GM23338 (cell line): ENCODE data around the gene GPR153. TPM values are rescaled to one million over a fixed set of nuclear protein-coding genes. Genes with fewer than 3 reads are reported as not detected.

Experiments used
- ATAC-seq: fragments of 200-7000 bp; cut with Tn5 transposase; 3 replicates; pipeline ENCODE4 v1.9.1; 2020
- DNase-seq: peaks from one replicate; pipeline ENCODE4 v3.0.0-alpha.2; 2015; ENCODE audit warnings: low spot score
- H2AFZ ChIP-seq: fragments of 200-600 bp; sonication (generic); 2 replicates; pipeline ENCODE4 v1.8.0; 2016; ENCODE audit warnings: antibody characterized with exemption, mild to moderate bottlenecking, moderate library complexity
- H3F3A ChIP-seq: fragments of 200-600 bp; sonication (generic); replicated peaks from 2 replicates; pipeline ENCODE4 v1.8.0; 2017; ENCODE audit warnings: antibody characterized with exemption, mixed run types, low read depth
- H3K27ac ChIP-seq: fragments of 200-600 bp; sonication (generic); 2 replicates; pipeline ENCODE4 v1.6.1; 2016; ENCODE audit warnings: low read depth
- H3K27me3 ChIP-seq: fragments of 200-600 bp; sonication (generic); 2 replicates; pipeline ENCODE4 v1.8.0; 2016; ENCODE audit warnings: mild to moderate bottlenecking, mixed run types, moderate library complexity; ENCODE audit not compliant: insufficient read depth
- H3K36me3 ChIP-seq: fragments of 200-600 bp; sonication (generic); 2 replicates; pipeline ENCODE4 v1.8.0; 2016; ENCODE audit warnings: mild to moderate bottlenecking; ENCODE audit not compliant: insufficient read depth
- H3K4me1 ChIP-seq: fragments of 200-600 bp; sonication (generic); 2 replicates; pipeline ENCODE4 v1.8.0; 2016; ENCODE audit warnings: mild to moderate bottlenecking, moderate library complexity; ENCODE audit not compliant: insufficient read depth
- H3K4me2 ChIP-seq: fragments of 200-600 bp; sonication (generic); 2 replicates; pipeline ENCODE4 v1.7.1; 2017; ENCODE audit warnings: mixed run types
- H3K4me3 ChIP-seq: fragments of 200-600 bp; sonication (generic); 2 replicates; pipeline ENCODE4 v1.6.1; 2016; ENCODE audit warnings: mixed run types
- H3K79me2 ChIP-seq: fragments of 200-600 bp; sonication (generic); replicated peaks from 2 replicates; pipeline ENCODE4 v1.8.0; 2017; ENCODE audit warnings: mild to moderate bottlenecking; ENCODE audit not compliant: insufficient read depth
- H3K9me2 ChIP-seq: fragments of 200-600 bp; sonication (generic); 2 replicates; pipeline ENCODE4 v1.8.0; 2017; ENCODE audit not compliant: insufficient read depth
- H4K20me1 ChIP-seq: fragments of 200-600 bp; sonication (generic); replicated peaks from 2 replicates; pipeline ENCODE4 v1.8.0; 2017; ENCODE audit warnings: mild to moderate bottlenecking; ENCODE audit not compliant: insufficient read depth
- H3K27ac Mint-ChIP-seq: 2 replicates; pipeline ENCODE4 v1.8.0; 2020; ENCODE audit warnings: inconsistent platforms, mild to moderate bottlenecking, moderate library complexity, mixed read lengths
- H3K27me3 Mint-ChIP-seq: 3 replicates; pipeline ENCODE4 v1.8.0; 2022; ENCODE audit warnings: low read depth, mild to moderate bottlenecking, moderate library complexity, mixed read lengths, inconsistent platforms; ENCODE audit not compliant: insufficient read depth, poor library complexity
- H3K36me3 Mint-ChIP-seq: 3 replicates; pipeline ENCODE4 v1.8.0; 2021; ENCODE audit warnings: low read depth, mild to moderate bottlenecking, inconsistent platforms, moderate library complexity, mixed read lengths
- H3K4me1 Mint-ChIP-seq: 3 replicates; pipeline ENCODE4 v1.8.0; 2020; ENCODE audit warnings: mild to moderate bottlenecking, inconsistent platforms, mixed read lengths
- H3K4me3 Mint-ChIP-seq: 3 replicates; pipeline ENCODE4 v1.8.0; 2021; ENCODE audit warnings: moderate library complexity, mild to moderate bottlenecking, inconsistent platforms, mixed read lengths
- H3K9me3 Mint-ChIP-seq: 3 replicates; pipeline ENCODE4 v1.8.0; 2020; ENCODE audit warnings: moderate library complexity, mild to moderate bottlenecking, inconsistent platforms, mixed read lengths
- CREB1 ChIP-seq: fragments of 250-450 bp; sonication (Bioruptor Pico); IDR thresholded peaks from 2 replicates; pipeline ENCODE4 v1.5.0; 2020; ENCODE audit warnings: low read depth, mild to moderate bottlenecking, moderate library complexity
- CTCF ChIP-seq, 2 experiments: fragments of 200-600 bp in 1 of 2; sonication (generic) in 1 of 2; conservative IDR thresholded peaks; 2 replicates each; pipeline versions ENCODE4 v1.5.1 to v1.6.1; 2016 to 2017; ENCODE audit warnings: antibody characterized with exemption in 2 of 2, low read depth in 2 of 2, mild to moderate bottlenecking in 2 of 2, moderate library complexity in 1 of 2
- ETS1 ChIP-seq: IDR thresholded peaks from 2 replicates; pipeline ENCODE4 v1.6.1; 2016; ENCODE audit warnings: antibody characterized with exemption
- EZH2 ChIP-seq: fragments of 200-600 bp; sonication (generic); IDR thresholded peaks from one replicate; pipeline ENCODE4 v1.8.0; 2017; ENCODE audit warnings: antibody characterized with exemption, mild to moderate bottlenecking, low read depth; ENCODE audit not compliant: unreplicated experiment
- EZH2phosphoT487 ChIP-seq: fragments of 200-600 bp; sonication (generic); IDR thresholded peaks from one replicate; pipeline ENCODE4 v1.8.1; 2018; ENCODE audit warnings: antibody characterized with exemption; ENCODE audit not compliant: unreplicated experiment
- JUNB ChIP-seq: IDR thresholded peaks from one replicate; pipeline ENCODE4 v1.6.1; 2016; ENCODE audit warnings: antibody characterized with exemption; ENCODE audit not compliant: unreplicated experiment
- NANOG ChIP-seq: IDR thresholded peaks from 2 replicates; pipeline ENCODE4 v1.6.1; 2016; ENCODE audit warnings: antibody characterized with exemption, borderline replicate concordance
- POLR2AphosphoS5 ChIP-seq: IDR thresholded peaks from 2 replicates; pipeline ENCODE4 v1.6.1; 2016; ENCODE audit warnings: antibody characterized with exemption, low read depth
- ZNF114 ChIP-seq: fragments of 250-450 bp; sonication (Bioruptor Pico); IDR thresholded peaks from 2 replicates; pipeline ENCODE4 v1.5.0; 2020; ENCODE audit warnings: mild to moderate bottlenecking, moderate library complexity
- ZNF331 ChIP-seq: fragments of 250-450 bp; sonication (Bioruptor Pico); IDR thresholded peaks from 2 replicates; pipeline ENCODE4 v1.5.0; 2020; ENCODE audit warnings: low read depth, mild to moderate bottlenecking, moderate library complexity
- ZNF462 ChIP-seq: fragments of 250-450 bp; sonication (Bioruptor Pico); IDR thresholded peaks from 2 replicates; pipeline ENCODE4 v1.5.0; 2020; ENCODE audit warnings: mild to moderate bottlenecking, moderate library complexity
- polyA plus RNA-seq: library from polyadenylated mRNA; unstranded; fragments of >200 nt; fragmentation: Nextera tagmentation; extraction: Ambion mirVana; gene quantifications from 2 replicates; pipeline ENCODE4 v1.2.1, GENCODE V29; 2016
- total RNA-seq: library from RNA; depleted of rRNA; stranded (reverse); fragments of >200 nt; shearing (Covaris generic); gene quantifications from 2 replicates; pipeline ENCODE4 v1.2.3, GENCODE V29; 2014

The GPR153 gene
- total and polyA plus RNA-seq, 2 experiments from 2014 or later = 1.3 to 9.0 TPM

- H4K20me1 ChIP-seq = peaks cover 52% of the 10 kb centered on the region
Observed at GRCh38 chr1:6197746-6198427, 63.0 kb downstream of the GPR153 start.

More at GRCh38 chr1:6197746-6198427, 63.0 kb downstream of the GPR153 start:
- peaks cover 50% of the 10 kb centered on the region for H3K36me3 ChIP-seq
- Mint-ChIP-seq H3K9me3 (no peaks in the 10 kb centered on the region), H3K27ac (peak overlapping the region; percentile 90), H3K4me3 (peak overlapping the region; percentile 88), H3K4me1 (peaks cover 34% of the 10 kb centered on the region), H3K36me3 (peaks cover 57% of the 10 kb centered on the region), H3K27me3 (peaks cover 13% of the 10 kb centered on the region)
- H3K4me3 ChIP-seq = peak overlapping the region; percentile 89
- peaks cover 24% of the 10 kb centered on the region for H3K4me1 ChIP-seq
- H3K79me2 ChIP-seq = peaks cover 65% of the 10 kb centered on the region
- ATAC-seq = no peak
- TF ChIP-seq ETS1 = no peak
- no peak for TF ChIP-seq ZNF462 (CRISPR knock-in tag)
- no peak for TF ChIP-seq ZNF114 (CRISPR knock-in tag)
- no peak for TF ChIP-seq ZNF331 (CRISPR knock-in tag)
- no peak for TF ChIP-seq POLR2AphosphoS5
- no peak for TF ChIP-seq CTCF (conservative IDR thresholded peaks at IDR 0.05; ENCODE audit: low read depth in 2 of 2)
- TF ChIP-seq EZH2 = no peak
- no peak for TF ChIP-seq NANOG
- no peak for TF ChIP-seq JUNB
- TF ChIP-seq EZH2phosphoT487 = no peak
- TF ChIP-seq CREB1 (CRISPR knock-in tag) = no peak
- H3K4me2 ChIP-seq = peak overlapping the region; percentile 98
- H3F3A ChIP-seq = peaks cover 37% of the 10 kb centered on the region
- DNase-seq = no peak
- peak overlapping the region; percentile 73 for H3K27ac ChIP-seq
- H3K9me2 ChIP-seq = no peaks in the 10 kb centered on the region
- no peaks in the 10 kb centered on the region for H3K27me3 ChIP-seq
- no peak overlapping the region for H2AFZ ChIP-seq
